Stimulated activated CD8-positive, alpha-beta memory T cell treated with anti-CD3 and anti-CD28 coated beads, Interleukin-15, amount 100 ng/mL, for 1 hour (primary cell): Measurements from ENCODE around the gene RERE.

Experiments
- DNase-seq: peaks from one replicate; pipeline ENCODE4 v3.0.0-alpha.2; 2020; ENCODE audit warnings: low read depth

RERE gene

DNA sequence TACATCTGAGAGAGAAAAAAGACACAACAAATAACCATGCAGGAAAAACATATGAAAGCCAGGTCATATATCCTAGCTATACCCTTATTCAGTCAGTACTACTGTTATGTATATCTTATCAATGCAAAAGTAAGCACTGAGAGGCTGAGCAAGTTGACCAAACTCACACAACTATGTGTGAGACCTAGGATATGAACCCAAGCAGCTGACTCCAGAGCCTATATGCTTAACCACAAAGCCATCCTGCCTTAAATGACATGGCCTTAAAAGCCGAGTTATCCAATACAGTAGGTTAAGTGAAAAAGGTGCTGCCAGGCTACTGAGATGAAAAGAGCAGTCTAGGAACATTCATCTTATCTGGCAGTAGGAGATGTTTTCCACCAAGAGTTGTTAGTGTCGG lies 151.6 kb downstream of the RERE start:
- DNase-seq = no peak

DNA sequence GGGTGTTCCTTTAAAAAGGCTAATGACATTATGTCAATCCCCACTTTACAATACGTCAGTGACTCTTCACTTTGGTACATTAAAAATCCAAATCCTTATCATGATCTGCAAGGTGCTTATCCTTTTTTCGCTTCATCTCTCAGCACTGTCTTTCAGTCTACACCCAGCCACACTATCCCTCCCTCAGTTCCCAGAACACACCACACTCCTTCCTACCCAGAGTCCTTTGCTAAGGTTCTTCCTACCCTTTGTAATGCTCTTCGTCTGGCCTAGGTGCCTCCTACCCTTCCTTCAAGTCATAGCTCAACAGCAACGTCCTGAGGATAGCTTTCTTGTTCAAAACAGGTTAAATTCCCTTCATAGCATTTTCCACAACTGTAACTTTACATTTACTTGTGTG lies 152.6 kb downstream of the RERE start:
- no peak for DNase-seq

DNA sequence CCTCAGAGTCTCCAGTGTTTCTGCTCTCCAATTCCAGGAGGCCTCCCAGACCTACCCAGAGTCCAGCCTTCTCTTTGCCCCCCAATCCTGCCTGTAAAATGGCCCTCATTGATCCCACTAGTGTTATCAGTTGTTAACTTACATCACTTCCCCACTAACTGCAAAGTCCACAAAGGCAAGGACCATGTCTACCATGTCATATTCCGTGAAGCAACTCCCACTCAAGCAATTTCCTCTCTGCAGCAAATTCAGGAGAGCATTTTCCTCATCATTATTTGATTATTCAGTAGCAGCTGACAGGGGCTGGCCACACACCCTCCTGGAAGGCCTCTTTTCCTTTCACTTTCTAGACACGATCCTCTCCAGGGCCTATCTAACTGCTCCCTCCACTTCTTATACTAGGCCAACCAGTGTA lies 153.5 kb downstream of the RERE start:
- no peak for DNase-seq

DNA sequence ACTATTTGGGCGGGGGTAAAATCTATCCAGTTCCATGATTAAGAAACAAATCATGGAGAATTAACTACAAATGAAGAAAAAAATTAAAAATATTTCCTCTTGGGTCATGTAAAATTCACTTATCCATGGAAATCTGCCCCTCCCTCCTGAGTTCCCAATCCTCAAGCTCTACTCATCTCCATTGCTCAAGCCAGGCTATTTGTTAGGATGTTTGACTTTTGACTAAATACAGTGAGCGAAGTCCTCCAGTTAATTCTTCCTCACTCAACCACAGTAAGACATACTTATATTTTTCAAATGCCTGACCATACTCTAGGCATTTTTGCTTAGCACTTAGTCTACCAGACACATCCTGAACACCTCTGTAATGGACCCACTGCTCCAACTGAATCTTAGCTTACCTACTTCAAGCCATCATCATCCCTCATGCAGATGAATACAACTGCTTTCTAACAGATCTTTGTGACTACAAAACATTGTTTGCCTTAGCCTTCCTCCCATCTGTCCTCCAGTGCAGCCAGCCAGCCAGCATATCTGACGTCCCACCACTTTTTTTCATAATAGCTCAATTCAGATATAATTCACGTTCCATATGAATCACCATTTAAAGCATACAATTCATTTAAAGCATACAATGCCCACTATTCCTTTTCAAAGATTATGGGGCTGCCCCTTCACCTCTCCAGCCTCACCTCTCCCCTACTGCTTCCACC lies 154.2 kb downstream of the RERE start:
- DNase-seq = no peak

DNA sequence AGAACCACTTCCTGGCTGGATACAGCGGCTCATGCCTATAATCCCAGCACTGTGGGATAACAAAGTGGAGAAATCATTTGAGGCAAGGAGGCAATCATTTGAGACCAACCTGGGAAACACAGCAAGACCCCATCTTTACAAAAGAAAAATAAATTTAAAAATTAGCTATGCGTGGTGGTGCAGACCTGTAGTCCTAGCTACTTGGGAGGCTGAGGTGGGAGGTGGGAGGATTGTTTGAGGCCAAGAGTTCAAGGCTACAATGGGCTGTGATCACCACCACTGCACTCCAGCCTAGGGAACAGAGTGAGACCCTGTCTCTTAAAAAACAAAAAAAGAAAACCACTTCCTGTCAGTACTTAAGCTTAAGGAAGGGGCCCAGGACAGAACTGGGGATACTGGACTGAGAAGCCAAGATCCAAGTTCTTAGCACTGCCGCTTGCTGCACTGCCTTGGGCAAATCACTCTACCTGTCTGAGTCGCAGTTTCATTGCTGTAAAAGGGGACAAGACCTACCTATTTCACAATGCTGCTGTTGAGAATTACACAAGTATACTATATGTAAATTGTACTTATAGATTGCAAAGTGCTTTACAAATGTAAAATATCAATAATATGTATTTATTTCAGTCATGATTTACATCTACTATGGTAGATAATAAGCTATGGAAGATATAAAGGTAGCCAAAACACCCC lies 154.9 kb downstream of the RERE start:
- no peak for DNase-seq

DNA sequence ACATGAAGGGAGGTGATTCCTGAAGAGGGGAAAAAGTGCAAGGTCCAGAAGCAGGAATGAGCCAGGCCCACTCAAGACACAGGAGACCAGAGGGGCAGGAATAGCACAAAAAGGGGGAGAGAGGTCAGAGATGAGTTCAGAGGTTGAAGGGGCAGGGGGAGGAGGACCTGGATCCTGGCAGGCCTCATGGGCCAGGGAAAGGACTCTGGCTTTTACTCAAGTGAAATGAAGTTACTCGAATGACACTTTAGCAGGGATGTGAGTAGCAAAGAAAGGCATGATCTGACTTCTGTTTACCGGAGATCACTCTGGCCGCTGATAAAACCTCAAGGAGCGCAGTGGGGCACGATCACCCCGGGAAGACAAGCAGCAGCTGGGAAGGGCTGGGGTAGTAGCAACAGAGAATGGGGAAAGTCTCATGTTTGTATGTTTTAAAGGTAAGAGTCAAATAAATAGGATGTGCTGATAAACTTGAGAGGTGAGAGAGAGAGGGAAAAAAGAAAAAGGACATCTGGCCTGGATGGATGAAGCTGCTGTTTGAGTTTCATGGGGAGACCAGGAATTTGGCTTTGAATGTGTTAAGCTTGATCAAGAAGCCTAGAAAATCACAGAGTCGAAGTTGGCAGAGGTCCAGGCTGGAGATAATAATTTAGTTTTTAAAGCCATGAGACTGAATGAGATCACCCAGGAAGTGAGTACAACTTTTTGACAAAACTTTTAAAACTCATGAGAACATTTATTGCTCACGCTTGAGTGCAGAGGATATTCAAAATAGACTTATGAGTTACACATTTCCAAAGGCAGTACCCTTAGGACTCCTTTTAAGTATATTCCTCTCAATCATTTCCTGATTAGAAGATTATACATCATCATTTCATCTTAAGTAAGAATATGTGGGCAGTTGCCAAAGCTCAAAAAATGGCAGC lies 156.0 kb downstream of the RERE start:
- DNase-seq = no peak

DNA sequence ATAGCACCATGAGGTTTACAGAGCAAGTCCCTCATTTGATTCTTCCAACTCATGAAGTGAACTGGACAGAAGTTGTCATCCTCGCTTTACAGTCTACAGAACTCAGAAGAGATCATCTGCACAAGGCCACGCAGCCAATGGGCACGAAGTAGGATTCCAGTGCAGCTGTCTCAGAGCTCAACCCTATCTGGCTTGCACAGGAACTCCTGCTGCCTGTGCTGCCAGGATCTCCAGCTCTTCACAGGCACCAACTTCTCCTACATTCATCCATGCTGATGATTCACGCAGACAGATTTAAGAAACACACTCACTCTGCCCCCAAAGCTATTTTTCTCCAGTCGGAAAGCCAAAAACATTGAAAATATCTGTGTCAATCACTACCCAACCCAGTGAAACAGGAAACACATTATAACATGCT lies 157.0 kb downstream of the RERE start:
- no peak for DNase-seq

DNA sequence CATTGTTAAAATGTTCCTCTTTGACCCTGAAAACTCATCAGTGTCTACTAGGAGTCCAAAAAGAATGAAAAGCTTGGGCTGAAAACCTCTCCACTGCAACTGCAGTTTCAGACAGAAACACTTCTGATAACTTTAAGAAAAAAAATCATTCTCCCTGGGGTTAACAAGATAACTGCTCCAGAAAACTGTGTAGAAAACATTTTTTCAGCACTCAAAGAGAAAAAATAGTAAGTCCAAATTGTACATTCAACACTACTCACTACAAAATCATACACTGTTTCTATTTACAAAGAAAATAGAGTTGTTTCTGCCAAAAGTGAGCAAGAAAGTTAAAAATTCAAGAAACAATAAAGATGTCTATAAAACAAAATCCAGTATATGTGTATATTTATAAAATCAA lies 157.8 kb downstream of the RERE start:
- no peak for DNase-seq

DNA sequence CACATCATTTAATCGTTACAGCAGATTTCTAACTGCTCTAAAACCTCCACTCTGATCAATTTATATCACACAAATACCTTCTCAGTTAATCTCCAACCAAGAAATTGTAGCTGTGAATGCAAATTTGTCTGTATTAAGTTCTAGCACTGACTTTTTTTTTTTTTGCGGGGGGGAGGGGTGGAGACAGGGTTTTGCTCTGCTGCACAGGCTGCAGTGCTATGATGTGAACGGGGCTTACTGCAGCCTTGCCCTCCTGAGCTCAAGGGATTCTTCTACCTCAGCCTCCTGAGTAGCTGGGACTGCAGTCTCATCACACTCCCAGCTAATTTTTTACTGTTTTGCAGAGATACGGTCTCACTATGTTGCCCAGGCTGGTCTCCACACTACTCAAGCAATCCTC lies 163.6 kb downstream of the RERE start:
- DNase-seq = no peak

DNA sequence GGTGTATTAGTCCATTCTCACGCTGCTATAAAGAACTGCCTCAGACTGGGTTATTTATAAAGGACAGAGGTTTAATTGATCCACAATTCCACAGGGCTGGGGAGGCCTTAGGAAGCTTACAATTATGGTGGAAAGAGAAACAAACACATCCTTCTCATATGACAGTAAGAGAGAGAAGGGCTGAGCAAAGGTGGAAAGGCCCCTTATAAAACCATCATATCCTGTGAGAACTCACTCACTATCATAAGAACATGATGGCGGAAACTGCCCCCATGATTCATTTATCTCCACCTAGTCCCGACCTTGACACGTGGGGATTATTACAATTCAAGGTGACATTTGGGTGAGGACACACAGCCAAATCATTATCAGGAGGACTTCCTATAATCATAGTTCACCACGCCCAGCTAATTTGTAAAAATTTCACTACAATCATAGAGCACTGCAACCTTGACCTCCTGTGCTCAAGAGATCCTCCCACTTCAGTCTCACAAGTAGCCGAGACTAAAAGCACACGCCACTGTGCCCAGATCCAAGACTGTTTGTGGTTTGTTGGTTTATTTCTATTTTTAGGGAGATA lies 164.9 kb downstream of the RERE start:
- DNase-seq = no peak

DNA sequence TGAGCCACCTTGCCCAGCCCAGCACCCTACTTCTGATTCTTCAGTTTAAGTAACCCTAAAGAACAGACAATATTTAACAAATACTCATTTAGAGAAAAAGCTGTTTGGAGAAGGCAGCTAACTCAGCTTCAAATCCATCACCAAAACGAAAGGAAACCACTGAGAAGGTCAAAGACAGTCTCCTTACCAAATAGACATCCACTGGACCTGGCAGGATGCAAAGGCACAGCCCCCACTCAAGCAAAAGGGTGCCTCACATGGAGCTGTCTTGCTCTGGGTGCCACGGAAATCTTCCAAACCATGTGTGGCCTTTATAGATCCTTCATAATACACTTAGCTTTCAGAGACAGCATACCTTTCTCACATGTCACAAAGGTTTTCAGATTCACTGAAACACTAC lies 165.5 kb downstream of the RERE start:
- no peak for DNase-seq

DNA sequence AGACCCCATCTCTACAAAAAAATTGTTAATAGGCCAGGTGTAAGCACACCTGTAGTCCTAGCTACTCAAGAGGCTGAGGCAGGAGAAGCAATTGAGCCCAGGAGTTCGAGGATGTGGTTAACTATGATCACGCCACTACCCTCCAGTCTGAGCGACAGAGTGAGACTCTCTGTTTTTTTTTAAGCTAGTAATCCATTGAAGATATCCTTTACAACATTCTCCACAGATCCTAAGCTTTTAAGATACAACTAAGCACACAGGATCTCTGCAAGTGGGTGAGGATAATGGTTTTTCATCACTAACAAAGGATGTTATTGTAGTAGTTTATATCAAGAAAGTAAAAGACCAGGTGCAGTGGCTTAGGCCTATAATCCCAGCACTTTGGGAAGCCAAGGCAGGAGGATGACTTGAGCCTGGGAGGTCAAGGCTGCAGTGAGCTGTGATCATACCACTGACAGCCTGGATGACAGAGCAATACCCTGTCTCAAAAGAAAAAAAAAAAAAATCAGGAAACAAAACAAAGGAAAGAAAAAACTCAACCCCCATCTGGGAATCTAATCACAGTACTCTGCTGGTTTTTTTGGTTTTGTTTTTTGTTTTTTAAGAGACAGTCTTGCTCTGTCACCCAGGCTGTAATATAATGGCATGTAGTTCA lies 166.1 kb downstream of the RERE start:
- no peak for DNase-seq

DNA sequence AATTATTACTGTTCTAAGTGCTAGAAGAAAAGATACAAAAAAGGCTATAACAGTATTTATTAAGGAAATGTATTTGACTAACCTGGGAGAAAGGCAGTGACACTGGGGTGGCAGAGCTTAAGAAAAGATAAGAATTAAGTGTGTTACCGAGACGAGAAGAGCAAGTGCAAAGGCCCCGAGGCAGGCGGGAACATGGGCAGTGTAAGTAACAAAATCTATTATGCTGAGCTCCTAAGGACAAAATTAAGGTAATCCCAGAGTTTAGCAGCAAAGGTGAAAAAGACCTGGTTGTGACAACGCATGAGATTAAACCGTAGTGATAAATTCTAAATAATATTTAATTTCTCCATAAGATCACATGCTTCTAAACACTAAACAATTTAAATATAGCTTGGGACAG lies 167.6 kb downstream of the RERE start:
- no peak for DNase-seq

DNA sequence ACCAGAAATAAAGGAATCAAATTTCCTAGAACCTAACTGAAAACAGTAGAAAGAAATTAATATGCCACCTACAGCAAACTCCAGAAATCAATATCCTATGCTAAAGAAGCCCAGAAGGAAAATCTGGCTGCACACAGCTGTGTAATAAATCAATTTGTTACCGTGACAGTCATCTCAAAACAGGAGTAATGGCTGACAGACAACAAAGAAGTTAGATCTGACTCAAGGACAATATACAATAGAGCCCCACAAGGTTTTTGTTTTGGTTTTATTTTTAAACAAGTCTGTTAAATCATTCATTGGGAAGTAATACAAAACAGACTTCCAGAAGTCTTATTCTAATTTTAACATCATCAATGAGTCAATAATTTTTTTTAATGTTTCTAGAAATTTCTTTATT lies 168.4 kb downstream of the RERE start:
- no peak for DNase-seq

DNA sequence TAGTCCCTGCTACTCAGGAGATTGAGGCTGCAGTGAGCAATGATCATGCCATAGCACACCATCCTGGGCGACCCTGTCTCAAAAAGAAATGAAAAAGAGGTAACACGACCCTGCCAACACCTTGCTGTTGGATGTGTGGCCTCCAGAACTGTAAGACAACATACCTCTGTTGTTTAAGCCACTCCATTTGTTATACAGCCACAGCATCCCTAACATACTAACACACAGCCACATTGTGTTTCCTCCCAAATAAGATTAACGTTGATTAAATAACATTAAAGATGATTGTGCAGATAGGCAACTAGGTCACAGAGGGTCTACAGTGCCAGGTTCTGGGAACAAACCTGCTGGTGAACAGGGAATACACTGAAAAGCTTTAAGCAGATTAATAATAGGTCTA lies 170.4 kb downstream of the RERE start:
- DNase-seq = no peak

DNA sequence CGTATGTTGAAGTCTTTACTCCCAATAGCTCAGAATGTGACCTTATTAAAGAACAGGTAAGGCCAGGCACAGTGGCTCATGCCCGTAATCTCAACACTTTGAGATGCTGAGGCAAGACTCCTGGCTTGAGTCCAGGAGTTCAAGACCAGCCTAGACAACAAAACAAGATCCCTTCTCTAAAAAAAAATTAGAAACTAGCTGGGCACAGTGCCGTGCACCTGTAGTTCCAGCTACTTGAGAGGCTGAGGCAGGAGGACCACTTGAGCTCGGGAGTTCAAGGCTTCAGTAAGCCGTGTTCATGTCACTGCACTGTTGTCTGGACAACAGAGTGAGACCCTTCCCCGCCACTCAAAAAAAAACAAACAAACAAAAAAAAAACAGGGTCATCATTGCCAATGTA lies 171.3 kb downstream of the RERE start:
- DNase-seq = no peak

DNA sequence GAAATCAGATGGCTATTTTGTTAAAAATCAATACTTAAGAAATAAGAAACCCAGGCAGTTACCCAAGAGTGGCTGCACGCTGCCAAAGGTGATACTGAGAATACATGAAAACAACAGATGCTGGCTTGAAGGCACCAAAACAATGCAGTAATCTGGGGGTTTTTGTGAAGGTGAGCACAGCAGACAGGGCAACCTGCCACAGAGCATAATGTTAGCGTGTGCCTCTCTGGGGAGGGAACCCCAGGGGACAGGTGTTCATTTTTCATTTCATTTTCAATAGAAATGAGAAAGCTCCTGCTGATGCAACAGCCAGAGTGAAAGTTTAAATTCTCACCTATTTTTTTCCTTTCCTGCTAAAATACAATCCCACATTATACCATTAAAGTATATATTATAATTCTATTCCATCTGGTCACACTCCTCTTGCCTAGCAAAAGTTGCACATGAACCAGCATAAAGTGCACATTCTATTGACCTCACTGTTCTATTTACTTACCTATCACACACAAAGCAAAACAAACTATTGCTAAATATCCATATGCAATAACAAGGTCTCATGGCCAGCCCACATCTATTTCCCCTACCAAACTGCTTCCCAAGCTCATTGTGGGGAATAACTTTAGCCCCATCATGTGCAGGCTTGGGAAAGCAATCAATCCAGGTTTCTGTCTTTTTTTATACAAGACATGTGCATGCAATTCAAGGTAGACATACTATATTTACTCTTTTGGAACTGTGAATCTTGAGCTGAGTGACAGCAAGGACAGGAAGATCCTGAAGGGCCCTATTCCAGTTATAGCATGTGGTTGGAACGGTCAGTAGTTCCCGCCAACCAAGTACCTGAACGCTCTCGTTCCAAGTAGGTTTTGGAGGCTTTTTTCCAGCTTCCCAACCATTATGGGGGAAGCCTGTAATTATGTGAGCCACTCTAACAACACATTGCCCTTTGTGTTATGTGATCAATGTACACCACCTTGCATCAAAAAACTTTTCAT lies 173.6 kb downstream of the RERE start:
- no peak for DNase-seq

DNA sequence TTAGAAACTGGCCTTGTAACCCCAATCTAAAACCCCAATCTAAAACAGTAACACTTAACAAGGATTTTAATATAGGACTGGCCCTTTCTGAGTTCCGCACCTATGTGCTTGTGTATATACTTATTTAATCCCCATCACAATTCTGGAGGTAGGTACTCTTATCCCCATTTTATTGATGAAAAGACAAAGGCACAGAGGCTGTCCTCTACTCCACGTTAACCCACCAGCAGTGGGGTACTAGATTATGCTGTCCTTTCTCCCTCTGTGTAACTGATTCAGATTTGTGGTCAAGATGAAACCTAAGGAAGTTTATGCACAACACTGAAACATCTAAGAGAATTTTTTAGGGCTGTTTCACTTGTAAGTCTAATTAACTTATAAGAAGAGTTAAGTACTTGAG lies 175.3 kb downstream of the RERE start:
- DNase-seq = no peak

DNA sequence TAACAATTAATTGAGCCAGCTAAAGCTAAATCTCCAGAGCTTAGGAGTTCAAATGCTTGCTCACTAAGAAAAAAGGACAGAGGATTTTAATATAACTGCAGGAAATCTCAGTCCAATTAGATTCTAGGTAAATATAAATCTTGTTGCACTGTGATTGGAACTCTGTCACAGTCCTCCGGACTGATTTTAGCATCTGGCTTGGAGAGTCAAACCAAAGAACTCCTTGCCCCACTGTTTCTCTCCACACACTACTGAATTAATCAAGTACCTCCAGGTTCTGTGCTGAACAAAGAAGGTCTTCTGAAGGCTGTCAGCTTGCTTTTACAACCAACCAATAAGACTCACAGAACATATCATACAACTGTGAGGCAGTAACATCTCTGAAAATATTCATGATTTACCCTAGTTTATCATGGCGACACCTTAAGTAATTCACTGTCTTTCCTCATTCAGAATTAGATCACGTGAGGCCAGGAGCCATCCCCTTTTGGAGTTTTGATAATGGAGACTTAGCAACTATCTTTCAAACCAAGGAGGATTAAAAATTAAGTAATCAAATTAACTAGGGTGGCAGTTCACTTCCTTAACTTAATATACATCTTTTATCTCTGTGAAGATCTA lies 176.0 kb downstream of the RERE start:
- no peak for DNase-seq

DNA sequence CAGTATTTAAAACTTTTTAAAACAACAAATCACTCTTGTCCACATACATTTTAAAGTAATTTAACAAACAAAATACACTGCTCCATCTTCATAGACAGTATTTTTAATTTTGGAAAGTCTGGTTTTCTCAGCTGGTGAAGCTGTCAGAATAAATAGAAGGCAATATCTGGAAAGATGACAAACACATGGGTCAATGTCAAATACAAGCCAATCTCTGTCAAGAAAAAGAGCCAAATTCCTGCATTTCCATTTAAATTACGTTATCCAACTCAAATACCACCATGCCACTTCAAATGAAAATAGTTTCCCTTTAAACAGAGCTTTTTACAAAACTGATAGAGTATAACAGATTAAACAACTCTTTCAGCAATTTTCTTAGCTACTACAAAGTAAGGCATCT lies 176.5 kb downstream of the RERE start:
- no peak for DNase-seq
